RPMI8226 (cell line): ENCODE measurements around the gene ZDHHC17.

Source experiments
- DNase-seq: peaks from one replicate; pipeline ENCODE4 v3.0.0-alpha.2; 2015

ZDHHC17 gene

DNA sequence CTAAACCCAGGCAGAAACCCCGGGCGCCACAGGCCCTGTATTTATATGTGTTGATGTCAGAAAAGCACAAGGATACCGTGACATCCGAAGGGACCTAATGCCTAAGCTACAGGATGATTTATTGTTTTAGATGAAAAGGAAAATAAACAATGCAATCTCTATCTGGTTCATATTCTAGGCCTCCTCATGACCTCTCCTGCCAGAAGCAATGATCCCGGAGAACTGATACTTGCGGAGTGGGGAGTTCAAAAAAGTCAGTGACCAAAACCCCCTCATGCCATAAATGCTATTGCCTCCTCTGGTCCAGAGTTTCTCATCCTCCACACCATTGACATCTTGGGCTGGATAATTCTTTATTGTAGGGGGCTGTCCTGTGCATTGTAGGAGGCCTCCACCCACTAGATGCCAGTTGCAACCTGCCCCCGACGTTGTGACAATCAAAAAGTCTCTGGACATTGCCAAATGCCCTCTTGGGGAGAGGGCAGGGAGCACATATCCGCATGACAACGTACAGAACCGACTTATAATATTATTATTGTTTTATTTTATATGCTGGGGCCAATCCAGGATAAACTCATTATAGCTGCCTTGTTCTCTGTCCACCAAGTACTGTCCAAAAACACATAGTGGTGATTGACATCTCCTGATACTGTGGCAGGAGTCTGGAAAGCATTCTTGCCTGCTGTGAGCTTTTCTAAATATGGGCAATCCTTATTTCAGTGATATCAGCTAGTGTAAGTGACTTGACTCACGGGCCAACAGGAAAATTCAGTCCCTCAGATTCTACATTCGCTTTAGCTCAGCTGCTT is 116.0 kb downstream of the ZDHHC17 start:
- no peak for DNase-seq

DNA sequence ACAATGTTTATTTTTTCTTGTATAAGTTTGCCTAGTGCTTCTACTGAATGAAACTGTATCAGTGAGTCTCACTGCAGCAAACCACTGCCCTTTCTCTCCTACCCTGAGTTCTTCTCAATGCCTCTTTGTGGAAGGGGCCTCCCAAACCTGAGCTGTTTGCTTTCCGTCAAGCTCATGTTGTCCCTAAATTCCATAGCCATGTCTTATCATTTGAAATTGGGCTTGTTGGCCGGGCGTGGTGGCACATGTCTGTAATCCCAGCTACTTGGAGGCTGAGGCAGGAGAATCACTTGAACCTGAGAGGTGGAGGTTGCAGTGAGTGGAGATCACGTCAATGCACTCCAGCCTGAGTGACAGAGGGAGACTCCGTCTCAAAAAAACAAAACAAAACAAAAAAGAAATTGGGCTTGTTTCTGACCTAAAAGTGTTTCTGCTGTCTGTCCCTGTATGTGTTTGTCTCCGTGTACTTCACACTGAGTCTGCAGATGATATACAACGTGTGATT is 116.7 kb downstream of the ZDHHC17 start:
- no peak for DNase-seq

GRCh38 chr12:76881142-76881541 is 117.2 kb downstream of the ZDHHC17 start:
- DNase-seq = no peak

DNA sequence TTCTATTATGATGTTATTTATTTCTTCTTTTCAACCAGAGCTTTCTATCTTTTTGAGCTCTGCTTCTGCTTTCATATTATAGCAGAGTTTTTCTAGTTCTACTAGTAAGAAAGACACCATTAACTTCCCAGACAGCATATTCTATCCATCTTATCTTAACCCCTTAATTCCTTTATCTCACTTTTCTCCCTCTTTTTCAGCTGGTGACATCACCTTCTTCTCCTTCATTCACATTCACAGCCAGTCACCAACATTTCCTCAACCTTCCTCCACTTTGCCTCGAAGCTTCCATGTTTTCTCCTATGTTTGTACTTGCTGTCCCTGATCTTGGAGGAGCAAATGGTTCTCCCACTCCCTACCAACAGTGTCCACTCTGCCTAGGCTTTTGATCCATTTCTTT is 118.5 kb downstream of the ZDHHC17 start:
- DNase-seq = no peak

DNA sequence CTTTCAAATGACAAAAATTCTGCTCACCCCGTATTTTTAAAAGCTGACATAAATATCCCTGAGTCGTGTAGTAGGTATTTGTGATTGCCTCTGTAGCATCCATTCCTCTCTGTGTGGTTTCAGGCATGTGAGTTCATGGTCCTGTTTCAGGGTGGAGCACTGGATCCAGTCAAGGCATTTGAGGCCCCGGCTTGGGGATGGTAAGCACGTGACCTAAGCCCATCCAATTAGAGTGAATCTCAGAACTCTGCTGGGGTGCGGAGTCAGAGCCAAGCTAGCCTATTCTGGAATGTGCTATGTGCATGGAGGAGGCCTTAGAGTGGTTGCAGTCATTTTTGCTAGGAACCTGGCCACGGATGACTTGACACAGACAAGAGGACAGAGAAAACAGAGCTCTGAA is 119.2 kb downstream of the ZDHHC17 start:
- no peak for DNase-seq

- DNase-seq = no peak
Observed at GRCh38 chr12:76883811-76884210, 119.9 kb downstream of the ZDHHC17 start.

DNA sequence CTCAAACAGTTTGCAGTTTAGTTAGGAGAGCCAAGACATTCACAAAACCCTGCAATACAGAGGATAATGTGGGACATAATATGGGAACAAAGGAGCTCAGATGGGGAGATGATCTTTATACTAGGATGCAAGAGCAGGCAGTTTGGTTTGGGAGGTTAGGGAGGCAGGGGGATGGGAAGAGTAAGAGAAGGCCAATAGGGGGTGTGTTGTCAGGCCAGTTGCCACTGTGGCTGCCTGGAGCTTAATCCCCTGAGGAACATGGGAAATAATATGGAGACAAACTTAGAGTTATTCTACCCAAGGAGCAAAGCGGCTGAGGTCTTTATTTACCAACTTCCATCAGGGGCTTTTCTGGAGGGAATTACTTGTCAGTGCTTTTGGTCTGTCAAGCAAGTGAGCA is 124.9 kb downstream of the ZDHHC17 start:
- no peak for DNase-seq

DNA sequence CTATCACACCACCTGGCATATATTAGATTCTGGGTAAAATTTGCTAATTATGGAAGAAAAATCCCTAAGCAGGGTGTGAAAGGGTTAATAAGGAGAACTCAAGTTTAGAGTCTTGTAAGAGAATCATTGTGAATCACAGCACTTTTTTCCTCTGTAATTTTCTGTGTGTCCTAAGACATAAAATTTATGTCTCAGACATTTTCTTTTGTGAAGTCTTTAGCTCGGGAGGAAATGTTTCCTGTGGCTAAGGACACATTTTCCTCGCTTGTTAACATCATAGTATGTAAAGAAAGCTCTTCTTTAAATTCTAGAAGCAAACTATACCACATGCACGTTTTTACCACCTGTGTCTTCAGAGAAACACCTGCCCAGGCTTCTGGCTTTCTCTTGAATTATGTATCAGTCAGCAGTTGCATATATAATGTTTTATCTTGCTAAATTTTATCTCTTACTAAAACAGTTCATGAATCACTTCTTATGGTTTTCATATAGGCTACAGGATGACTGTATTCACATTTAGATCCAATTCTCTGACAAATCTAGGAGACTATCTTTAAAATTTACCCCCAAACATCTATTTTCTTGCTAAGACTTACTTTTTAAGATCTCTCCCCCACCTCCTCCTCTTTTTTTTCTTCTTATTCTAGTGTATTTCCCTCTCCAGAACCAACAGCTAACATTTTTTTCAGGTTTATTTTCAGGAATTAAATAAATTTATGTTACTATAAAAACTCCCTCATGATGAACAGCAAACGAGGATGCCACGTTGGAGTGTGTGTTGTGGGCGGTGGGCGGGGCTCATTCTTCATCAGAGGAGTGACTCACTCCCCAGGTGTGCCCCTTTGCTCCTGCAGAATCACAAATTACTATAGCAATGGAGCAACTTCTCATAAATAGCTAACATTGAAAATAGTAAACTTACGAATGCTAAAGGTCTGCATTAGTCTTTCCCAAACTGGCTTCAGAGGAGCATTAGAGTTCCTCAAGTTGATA is 126.5 kb downstream of the ZDHHC17 start:
- DNase-seq = peak; percentile 66

GRCh38 chr12:76891609-76892008 is 127.7 kb downstream of the ZDHHC17 start:
- DNase-seq = no peak

- DNase-seq = no peak
Observed at GRCh38 chr12:76895796-76896195, 131.9 kb downstream of the ZDHHC17 start.

DNA sequence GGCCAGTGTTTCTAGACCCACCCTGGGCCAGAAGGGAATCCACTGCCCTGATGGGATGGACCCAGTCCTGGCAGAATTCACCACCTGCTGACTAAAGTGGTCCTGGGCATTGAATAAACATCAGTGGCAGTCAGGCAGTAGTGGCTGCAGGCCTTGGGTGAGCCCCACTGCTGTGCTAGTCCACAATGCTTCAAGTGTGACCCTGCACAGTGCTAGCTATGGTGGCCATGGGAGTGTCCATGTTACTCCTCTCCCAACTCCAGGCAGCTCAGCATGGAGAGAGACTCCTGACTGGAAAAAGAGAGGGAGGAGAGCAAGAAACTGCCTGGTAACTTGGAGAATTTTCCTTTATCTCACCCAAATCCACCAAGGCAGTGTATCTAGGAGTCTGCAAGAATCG is 132.4 kb downstream of the ZDHHC17 start:
- no peak for DNase-seq

DNA sequence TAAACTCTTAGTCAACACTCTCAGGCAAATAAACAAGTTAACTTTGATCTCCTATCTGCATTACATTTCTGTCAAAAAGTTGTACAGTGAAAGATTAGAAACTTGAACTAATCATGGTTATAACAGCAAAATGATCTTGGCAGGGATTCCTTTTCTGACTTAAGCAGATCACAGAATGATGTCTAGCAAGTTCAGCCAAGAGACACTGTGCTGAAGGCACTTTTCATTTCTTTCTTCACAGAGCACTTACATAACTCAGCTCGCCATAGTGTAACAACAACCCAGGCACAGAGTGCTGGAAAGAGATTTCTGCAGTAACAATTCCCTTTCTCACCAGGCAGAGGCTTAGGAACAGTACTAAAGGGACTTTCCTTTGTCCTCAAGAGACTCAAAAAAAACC is 134.5 kb downstream of the ZDHHC17 start:
- DNase-seq = no peak

- DNase-seq = no peak
Observed at GRCh38 chr12:76899522-76899921, 135.6 kb downstream of the ZDHHC17 start.

DNA sequence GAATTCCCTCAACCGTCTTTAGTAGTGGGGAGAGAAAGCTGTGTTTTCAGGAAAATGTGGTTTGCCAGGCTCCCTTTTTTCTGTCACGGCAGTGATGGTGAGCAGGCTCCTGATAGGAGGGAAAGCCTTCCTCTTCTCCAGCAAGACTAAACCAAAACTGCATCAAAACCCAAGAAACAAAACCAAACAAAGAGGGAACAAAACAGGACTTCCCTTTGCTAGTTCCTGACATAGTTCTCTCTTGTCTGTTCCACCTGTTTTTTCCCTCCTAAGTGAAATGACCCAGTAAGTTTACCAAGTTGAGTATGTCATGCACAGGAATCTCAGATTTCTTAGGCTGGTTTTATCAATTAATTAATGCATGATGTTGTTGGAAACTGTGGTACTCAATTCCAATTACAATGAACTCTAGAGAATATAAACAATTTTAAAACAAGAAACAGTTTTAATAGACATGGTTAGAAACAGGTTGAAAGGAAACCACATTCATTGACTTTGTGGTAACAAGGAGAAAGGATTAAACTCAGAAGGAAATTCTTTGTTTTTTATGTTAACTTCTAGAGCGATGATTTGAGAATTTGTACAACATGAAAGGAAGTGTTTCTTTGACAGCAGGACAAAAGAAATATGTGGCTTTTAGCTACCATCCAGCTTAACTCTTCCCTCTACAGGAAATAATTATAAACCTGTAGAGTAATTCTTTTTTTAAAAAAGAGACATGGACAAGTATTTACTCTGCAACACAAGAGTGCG is 137.9 kb downstream of the ZDHHC17 start:
- no peak for DNase-seq
